GM03348 (cell line): ENCODE data around the gene SDHAF2.
"Not testable (repeated sequence)": the region's sequence is repeated elsewhere in the genome, so short reads cannot be mapped to it uniquely, and the experiment has no call there.

Experiments used
- DNase-seq: peaks from one replicate; pipeline ENCODE4 v3.0.0; 2012; ENCODE audit warnings: low spot score

SDHAF2 gene

GRCh38 chr11:61425367-61426131 is 4.4 kb upstream of the SDHAF2 start:
- no peak for DNase-seq

- DNase-seq, result peak; percentile 91
Observed at GRCh38 chr11:61429346-61429690, 606 bp upstream of the SDHAF2 start.

GRCh38 chr11:61430839-61431238 is 915 bp downstream of the SDHAF2 start:
- DNase-seq, result not testable (repeated sequence)

- no peak for DNase-seq
Observed at GRCh38 chr11:61437496-61437895, 7.6 kb downstream of the SDHAF2 start.

- DNase-seq, result no peak
Observed at GRCh38 chr11:61439615-61440014, 9.7 kb downstream of the SDHAF2 start.

- DNase-seq, result no peak
Observed at GRCh38 chr11:61442616-61443015, 12.7 kb downstream of the SDHAF2 start.

GRCh38 chr11:61445516-61445915 is 15.6 kb downstream of the SDHAF2 start:
- DNase-seq, result no peak

- DNase-seq, result peak; percentile 93
Observed at GRCh38 chr11:61446211-61446651, 16.3 kb downstream of the SDHAF2 start.

GRCh38 chr11:61447601-61448551 is 18.0 kb downstream of the SDHAF2 start:
- no peak for DNase-seq

GRCh38 chr11:61448552-61448927 is 18.6 kb downstream of the SDHAF2 start:
- no peak for DNase-seq

- DNase-seq, result no peak
Observed at GRCh38 chr11:61452825-61453224, 22.9 kb downstream of the SDHAF2 start.

GRCh38 chr11:61453695-61454094 is 23.8 kb downstream of the SDHAF2 start:
- DNase-seq, result no peak

- DNase-seq, result no peak
Observed at GRCh38 chr11:61454520-61454919, 24.6 kb downstream of the SDHAF2 start.

- peak; percentile 68 for DNase-seq
Observed at GRCh38 chr11:61460474-61460881, 30.6 kb downstream of the SDHAF2 start.

GRCh38 chr11:61460986-61461385 is 31.1 kb downstream of the SDHAF2 start:
- DNase-seq, result no peak

GRCh38 chr11:61467602-61468001 is 37.7 kb downstream of the SDHAF2 start:
- DNase-seq, result not testable (repeated sequence)

- no peak for DNase-seq
Observed at GRCh38 chr11:61468002-61468401, 38.1 kb downstream of the SDHAF2 start.

- DNase-seq, result no peak
Observed at GRCh38 chr11:61472282-61472681, 42.4 kb downstream of the SDHAF2 start.

GRCh38 chr11:61472868-61473267 is 42.9 kb downstream of the SDHAF2 start:
- DNase-seq, result peak; percentile 43

GRCh38 chr11:61473370-61474012 is 43.6 kb downstream of the SDHAF2 start:
- DNase-seq, result no peak

GRCh38 chr11:61474013-61474643 is 44.2 kb downstream of the SDHAF2 start:
- DNase-seq, result no peak

GRCh38 chr11:61475433-61475832 is 45.5 kb downstream of the SDHAF2 start:
- no peak for DNase-seq
